T-helper 1 cell treated with Interleukin-12 subunit alpha and Interleukin-12 subunit beta and Interleukin-4 antibody, amounts not matched to agents 30 ng/mL and 1 ng/mL, for 36 hours (primary cell): Measurements from ENCODE around the gene SOX18. TPM values are rescaled to one million over a fixed set of nuclear protein-coding genes. Genes with fewer than 3 reads are reported as not detected.
"Not testable (repeated sequence)": the region's sequence is repeated elsewhere in the genome, so short reads cannot be mapped to it uniquely, and the experiment has no call there.

Experiments used
- intact Hi-C: fragments of 100-400 bp; cut with micrococcal nuclease; formaldehyde crosslinking; loops from one replicate; pipeline ENCODE4 v1.15.1; 2024
- total RNA-seq: library from RNA; stranded (reverse); gene quantifications from 2 replicates; pipeline ENCODE4 v1.2.3, GENCODE V29; 2022

SOX18 gene
- 1.8 and 2.2 TPM in 2 replicates for total RNA-seq

- intact Hi-C loops, result loop anchor here (1.0 kb wide), 1 partner anchor 10 kb away; no protein-coding TSS in a partner anchor
Measured at GRCh38 chr20:64049060-64049877, at the start of gene SOX18. SOX18 (minus strand) TSS chr20:64049639; CDS start chr20:64049516, 123 bp downstream.

DNA sequence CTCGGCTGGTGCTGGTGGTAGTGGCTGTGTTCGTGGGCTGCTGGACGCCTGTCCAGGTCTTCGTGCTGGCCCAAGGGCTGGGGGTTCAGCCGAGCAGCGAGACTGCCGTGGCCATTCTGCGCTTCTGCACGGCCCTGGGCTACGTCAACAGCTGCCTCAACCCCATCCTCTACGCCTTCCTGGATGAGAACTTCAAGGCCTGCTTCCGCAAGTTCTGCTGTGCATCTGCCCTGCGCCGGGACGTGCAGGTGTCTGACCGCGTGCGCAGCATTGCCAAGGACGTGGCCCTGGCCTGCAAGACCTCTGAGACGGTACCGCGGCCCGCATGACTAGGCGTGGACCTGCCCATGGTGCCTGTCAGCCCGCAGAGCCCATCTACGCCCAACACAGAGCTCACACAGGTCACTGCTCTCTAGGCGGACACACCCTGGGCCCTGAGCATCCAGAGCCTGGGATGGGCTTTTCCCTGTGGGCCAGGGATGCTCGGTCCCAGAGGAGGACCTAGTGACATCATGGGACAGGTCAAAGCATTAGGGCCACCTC is 49.1 kb upstream of the SOX18 start:
- intact Hi-C loops, result no loop called here

GRCh38 chr20:64096535-64096934 is 47.1 kb upstream of the SOX18 start:
- intact Hi-C loops, result no loop called here

- intact Hi-C loops, result no loop called here
Measured at GRCh38 chr20:64095927-64096326, 46.5 kb upstream of the SOX18 start.

DNA sequence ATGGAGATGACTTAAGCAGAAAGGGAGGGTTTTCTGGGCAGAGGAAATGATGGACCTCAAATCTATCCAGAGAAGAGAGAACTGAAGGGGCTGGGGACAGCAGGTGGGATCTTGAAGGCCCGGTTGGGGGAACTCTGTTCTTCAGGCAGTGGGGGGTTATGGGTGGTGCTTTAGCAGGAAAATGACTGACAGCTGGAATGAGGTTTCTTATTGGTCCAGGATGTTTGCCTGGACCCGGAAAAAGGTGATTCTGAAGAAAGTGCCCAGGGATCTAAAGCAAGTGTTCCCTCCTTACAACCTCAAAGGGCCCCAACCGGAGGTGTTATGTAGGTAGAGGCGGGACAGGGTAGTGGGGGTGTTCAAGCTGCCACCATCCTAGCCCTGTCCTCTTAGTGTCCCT is 46.0 kb upstream of the SOX18 start:
- intact Hi-C loops, result no loop called here

DNA sequence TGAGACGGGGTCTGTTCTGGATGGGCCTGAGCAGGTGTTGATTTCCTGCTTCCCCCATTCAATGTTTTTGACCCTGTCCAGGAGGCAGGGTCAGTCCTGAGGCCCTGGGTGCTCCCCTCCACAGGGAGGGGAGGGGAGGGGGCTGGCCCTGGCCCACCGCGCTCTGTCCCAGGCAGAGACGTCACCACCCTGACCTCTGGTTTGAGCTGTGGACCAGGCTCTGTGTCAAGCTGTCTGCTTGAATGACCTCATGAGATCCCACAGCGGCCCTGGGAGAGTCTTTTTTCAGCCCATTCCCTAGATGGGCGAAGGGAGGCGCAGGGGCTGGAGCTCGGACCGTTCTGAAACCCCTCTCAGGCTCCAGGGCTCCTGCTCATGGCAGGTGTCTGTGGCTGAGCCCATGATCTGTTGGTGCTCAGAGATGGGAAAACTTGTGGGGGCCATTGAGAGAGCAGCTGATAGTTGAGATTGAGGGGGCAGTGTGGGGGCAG is 43.6 kb upstream of the SOX18 start:
- intact Hi-C loops, result no loop called here

- intact Hi-C loops, result no loop called here
Measured at GRCh38 chr20:64092258-64093012, 43.0 kb upstream of the SOX18 start.

- intact Hi-C loops, result no loop called here
Measured at GRCh38 chr20:64091770-64092169, 42.3 kb upstream of the SOX18 start.

GRCh38 chr20:64091340-64091739 is 41.9 kb upstream of the SOX18 start:
- intact Hi-C loops, result no loop called here

DNA sequence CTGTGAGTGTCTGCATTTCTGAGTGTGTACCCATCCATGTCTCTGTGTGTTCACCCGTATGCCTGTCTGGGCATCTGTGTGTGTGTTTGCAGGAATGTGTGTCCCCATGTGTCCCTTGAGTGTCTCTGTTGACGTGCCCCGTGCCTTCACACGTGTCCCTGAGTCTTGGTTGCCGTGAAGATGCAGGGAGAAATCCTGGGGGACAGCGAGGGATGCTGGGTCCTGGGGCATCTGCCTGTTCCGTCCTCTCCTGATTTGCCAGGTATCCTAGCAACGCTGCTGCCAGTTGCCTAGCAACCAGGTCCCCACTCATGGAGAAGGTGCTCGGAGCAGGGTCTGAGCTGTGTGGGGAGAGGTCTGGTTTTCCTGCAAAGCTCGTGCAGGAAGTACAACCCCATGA is 40.7 kb upstream of the SOX18 start:
- intact Hi-C loops, result no loop called here

DNA sequence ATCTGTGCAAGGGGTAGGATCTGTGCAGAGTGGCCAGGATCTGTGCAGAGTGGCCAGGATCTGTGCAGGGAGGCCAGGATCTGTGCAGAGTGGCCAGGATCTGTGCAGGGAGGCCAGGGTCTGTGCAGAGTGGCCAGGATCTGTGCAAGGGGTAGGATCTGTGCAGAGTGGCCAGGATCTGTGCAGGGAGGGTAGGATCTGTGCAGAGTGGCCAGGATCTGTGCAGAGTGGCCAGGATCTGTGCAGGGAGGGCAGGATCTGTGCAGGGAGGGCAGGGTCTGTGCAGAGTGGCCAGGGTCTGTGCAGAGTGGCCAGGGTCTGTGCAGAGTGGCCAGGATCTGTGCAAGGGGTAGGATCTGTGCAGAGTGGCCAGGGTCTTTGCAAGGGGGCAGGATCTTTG is 39.1 kb upstream of the SOX18 start:
- intact Hi-C loops, result not testable (repeated sequence)

DNA sequence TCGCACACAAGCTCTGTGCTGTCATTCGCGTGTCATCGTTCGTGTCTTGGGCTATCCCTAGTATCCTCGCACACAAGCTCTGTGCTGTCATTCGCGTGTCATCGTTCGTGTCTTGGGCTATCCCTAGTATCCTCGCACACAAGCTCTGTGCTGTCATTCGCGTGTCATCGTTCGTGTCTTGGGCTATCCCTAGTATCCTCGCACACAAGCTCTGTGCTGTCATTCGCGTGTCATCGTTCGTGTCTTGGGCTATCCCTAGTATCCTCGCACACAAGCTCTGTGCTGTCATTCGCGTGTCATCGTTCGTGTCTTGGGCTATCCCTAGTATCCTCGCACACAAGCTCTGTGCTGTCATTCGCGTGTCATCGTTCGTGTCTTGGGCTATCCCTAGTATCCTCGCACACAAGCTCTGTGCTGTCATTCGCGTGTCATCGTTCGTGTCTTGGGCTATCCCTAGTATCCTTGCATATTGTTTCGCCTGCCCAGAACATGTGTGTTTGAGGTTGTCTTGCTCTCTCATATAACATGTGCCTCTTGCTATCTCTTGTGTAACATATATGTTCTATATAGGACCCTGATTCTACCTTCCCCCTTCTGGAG is 37.9 kb upstream of the SOX18 start:
- intact Hi-C loops, result not testable (repeated sequence)

DNA sequence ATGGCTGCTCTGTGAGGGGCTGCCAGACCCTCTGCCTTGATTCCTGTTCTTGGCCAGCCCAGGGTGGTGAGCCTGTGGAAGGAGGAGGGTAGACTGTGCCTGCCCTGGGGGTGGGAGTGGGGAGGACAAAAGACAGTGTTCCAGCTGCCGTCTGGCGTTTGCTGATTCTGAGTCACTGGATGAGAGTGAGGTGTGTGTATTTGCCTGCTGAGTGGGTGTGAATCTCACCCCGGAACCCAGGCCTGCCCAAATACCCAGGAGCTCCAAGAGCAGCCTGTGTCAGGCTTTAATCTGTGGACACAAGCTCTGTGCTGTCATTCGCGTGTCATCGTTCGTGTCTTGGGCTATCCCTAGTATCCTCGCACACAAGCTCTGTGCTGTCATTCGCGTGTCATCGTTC is 37.4 kb upstream of the SOX18 start:
- intact Hi-C loops, result no loop called here

DNA sequence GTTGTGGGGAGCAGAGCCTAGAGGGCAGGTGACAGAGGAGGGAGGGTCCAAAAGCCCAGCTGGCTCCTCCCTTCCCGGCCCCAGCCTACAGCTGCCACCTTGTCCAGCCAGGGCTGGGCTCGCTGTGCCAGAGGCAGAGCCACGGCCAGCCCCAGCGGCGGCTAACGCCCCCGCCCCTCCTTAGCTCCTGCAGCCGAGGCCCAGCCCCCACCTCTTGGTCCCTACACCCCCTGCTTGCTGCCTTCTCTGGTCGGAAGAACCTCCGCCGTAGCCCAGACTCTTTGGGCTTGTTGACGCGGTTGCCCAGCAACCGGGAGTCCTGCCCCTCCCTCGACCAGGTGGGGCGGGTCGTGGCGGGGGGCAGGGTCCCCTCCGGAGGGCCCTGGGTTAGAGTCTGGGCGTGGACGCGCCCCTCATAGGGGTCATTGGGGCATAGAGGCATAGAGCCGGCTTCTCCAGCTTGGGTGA is 35.3 kb upstream of the SOX18 start:
- intact Hi-C loops, result loop anchor here (5.0 kb wide), 1 partner anchor 547 kb away; the partner anchor contains the start of gene PTK6

- intact Hi-C loops, result loop anchor here (1.0 to 5.0 kb wide), 4 partner anchors 19 to 547 kb away; partner anchors contain the start of gene PTK6
Measured at GRCh38 chr20:64083804-64084684, 34.6 kb upstream of the SOX18 start, which contains the start of gene LKAAEAR1. LKAAEAR1 (minus strand) TSS chr20:64084398; CDS start chr20:64084219, 179 bp downstream.

GRCh38 chr20:64083378-64083803 is 34.0 kb upstream of the SOX18 start:
- intact Hi-C loops, result loop anchor here (1.0 to 5.0 kb wide), 4 partner anchors 19 to 546 kb away; partner anchors contain the start of gene PTK6

DNA sequence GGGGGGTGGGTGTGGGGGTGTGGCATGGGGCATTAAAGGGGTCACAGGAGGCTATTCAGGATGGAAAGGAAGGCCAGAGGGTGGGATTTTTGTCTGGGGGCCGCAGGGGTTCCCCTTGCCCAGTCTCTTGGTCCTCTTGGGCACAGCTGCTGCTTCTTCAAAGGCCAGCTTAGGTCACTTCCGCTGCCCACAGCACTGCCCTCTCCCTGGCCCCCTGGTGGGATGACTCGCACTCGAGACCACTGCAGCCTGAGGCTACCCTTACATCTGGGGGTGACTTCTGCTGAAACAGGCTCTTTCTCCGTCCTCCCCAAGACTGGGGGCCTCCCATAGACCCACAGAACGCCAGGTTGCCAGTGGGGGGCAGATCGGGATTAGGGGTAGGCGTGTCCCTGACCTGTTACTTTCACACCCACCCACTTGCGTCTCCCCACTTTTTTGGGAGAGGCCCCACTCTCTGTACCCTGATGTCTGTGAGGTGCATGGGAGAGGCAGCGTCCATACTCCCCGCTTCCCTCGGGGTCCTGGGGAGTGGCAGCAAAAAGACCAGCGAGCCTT is 33.5 kb upstream of the SOX18 start:
- intact Hi-C loops, result loop anchor here (1.0 to 5.0 kb wide), 4 partner anchors 20 to 546 kb away; partner anchors contain the start of gene PTK6

DNA sequence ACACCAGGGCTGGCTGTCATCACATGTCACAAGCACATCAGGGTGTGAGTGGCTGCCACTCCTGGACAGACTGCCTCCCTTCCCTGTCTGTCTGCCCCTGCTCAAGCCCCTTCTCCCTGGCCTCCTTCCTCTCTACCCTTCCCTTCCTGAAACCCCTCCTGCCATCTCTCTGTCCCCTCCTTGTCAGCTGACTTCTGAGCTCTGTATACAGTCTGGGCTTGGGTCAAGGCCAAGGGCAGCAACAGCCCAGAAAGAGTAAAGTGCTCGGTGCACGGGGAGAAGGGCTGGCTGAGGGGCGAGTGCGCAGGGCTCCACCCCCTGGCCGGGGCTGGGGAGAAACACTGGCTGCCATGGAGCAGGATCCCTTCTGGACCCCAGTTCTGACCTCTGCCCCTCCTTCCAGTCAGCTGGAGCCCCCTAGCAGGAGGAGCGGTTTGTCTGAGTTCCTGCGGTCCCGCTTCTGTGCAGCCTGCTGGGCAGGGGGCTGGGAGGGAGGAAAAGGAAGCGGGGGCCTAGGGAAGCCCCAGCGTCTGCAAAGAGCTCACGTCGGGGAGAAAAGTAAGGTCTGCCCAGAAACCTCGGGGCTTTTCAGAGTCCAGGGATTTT is 32.8 kb upstream of the SOX18 start:
- intact Hi-C loops, result loop anchor here (2.0 to 5.0 kb wide), 3 partner anchors 21 to 545 kb away; partner anchors contain the start of gene PTK6

- intact Hi-C loops, result loop anchor here (5.0 kb wide), 1 partner anchor 544 kb away; the partner anchor contains the start of gene PTK6
Measured at GRCh38 chr20:64081624-64081964, 32.2 kb upstream of the SOX18 start.
